HG02870 (cell line): ENCODE results near the gene EPS15.
A peak's percentile ranks its signal among the peaks of the same experiment; 100 is the strongest.
"Not testable (repeated sequence)": the region's sequence is repeated elsewhere in the genome, so short reads cannot be mapped to it uniquely, and the experiment has no call there.

Experiments
- ATAC-seq: cut with Tn5 transposase; IDR thresholded peaks from one replicate; pipeline ENCODE4 v1.9.1; 2021; ENCODE audit warnings: mild to moderate bottlenecking, moderate library complexity; ENCODE audit not compliant: unreplicated experiment

The EPS15 gene

GRCh38 chr1:51433972-51434510 is 85.0 kb downstream of the EPS15 start:
- ATAC-seq, result no peak

DNA sequence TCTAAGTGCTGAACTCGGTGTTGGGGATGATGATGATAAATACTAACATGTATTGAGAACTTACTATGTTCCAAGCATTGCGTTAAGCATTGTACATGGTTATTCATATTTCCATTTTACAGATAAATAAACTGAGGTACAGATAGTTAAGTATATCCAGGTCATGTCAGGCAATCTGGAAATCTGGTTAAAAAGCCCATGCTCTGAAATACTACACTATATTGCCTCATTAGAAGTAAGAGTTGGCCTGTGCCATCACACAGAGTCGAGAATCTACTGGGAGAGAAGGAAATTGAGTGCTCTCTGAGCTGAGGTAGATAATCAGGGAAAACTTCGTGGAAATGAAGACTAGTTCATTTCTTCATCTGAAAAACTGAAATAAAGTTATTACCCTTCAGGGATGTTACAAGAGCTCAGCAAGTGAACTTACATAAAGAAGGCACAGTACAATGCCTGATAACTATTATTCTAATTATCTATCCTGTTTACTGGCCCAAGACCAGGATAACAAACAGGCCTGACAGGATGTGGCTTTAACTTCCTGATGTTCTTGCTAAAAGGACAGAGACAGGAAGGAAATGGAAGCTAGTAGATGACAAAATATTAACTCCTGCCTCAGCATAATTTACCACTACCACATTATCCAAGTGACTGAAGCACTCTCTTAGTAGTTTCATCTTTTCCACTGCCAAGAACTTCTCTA is 85.6 kb downstream of the EPS15 start:
- no peak for ATAC-seq

DNA sequence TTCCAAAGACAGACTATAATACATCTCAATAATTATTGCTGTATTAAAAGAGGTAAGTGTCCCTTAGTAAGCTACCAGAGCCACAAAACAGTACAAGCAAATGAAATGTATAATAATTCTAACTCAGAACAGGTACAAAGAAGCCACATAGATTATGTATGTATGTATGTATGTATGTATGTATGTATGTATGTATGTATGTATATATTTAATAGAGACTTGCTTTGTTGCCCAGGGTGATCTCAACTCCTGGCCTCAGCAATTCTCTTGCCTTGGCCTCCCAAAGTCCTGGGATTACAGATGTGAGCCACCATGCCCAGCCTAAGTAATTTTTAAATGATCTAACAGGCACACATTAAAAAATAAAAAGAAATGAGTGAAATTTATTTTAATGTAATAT is 86.9 kb downstream of the EPS15 start:
- ATAC-seq, result no peak

DNA sequence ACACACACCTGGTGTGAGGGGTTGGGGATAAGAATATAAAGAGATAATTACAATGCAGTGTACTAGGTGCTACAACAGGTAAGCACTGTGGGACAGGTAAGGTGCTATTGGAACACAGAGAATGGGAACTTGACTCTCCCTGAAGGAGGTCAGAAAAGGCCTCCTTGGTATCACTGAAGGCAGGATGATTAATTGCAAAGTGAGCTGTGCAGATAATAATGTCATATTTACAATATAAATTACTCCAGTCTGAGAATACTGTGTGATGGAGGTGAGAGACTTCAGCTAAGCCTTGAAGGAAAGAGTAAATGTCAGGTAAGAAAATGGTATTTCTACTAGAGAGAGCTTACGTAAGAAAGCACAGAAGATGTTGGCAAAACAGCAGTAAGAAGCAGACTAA is 91.6 kb downstream of the EPS15 start:
- no peak for ATAC-seq

GRCh38 chr1:51425955-51426354 is 93.1 kb downstream of the EPS15 start:
- no peak for ATAC-seq

GRCh38 chr1:51425273-51425672 is 93.8 kb downstream of the EPS15 start:
- no peak for ATAC-seq

- no peak for ATAC-seq
Observed at GRCh38 chr1:51423073-51423821, 95.8 kb downstream of the EPS15 start.

GRCh38 chr1:51422367-51423072 is 96.5 kb downstream of the EPS15 start:
- no peak for ATAC-seq

DNA sequence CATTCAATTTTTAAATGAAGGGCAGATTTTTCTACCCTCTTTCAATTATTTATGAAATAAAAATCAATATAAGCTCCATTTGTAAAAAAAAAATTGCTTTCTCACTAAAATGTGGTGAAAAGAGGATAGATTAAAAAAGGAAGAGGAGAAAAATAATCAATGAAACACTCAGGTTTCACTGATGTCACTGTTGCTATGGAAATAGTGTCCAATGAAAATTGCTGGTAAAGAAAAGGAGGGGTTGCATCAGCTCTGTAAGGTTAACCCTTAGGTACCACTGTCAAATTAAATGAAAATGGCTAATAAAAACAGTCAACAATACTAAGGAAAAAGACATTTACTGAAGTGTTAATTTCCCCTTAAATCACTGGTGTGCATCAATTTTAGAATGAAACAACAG is 97.1 kb downstream of the EPS15 start:
- peak; percentile 45 for ATAC-seq

DNA sequence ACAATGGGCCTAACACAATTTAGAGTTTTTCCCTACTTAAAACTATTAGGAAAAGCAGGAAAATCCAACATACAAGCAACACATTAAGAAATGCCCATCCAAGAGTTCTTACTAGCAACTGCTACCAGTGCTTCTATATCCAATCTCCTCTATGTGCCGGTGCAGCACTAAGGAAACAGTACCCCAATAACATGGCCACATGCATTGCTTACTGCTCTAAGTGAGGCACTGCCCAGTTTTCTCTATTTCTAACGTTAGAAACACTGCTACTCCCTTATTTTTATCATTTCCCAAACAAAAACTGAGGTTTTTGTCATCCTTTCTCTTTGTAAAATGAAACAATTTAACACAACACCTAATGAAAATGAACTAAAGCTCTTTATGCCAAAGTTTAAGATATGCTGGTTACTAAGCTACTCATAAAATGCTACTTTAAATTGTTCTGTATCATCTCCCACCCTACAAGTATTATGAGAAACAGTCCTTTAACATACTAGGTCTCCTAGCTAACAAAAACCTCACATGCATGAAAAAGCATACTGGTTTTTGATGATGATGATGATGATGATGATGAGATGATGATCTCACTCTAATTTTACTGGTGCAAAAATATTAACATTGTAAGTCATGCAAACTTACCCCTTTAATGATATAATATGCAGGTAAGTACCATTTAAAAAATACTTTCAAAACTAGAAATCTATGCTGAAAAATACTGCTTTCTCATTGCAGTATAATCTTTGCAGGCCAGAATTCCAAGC is 98.0 kb downstream of the EPS15 start:
- no peak for ATAC-seq

GRCh38 chr1:51418384-51418959 is 100.6 kb downstream of the EPS15 start:
- ATAC-seq, result no peak

DNA sequence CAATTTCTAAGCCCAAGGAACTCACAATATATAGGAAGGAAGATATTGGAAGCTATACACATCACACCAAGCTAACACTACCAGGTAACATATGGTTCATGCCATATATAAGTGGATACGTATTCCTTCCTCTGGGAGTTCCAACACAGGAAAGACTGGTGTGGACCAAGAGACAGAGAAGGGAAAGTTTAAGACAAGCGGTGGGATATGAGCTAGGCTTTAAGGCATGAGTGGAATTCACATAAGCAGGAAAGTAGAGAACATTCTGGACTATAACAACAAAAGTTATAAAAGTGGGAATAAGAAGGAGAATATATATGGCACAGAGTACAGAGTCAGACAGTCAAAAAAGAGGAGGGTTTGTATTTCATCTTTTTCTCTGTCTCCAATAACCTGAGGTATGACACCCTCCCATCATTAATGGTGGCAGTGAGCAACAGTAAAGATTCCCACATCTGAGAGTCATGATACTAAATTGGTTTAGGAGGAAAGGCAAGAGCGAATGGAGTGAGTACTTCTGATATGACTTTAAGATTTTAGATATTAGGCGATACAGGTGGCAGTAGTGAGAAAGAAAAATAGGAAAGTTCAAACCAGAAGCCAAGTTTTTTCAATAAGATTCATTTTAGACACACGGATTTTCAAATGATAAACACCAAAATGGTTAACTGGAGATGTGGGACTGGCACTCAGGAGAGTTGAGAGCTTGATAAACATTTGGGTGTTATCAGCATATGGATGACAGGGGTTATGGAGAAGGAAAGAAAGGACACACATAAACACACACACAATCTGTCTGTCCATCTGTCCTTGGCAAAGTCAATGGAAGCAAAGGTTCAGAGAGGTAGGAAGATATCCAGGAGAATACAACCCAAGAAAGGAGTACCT is 101.3 kb downstream of the EPS15 start:
- no peak for ATAC-seq

DNA sequence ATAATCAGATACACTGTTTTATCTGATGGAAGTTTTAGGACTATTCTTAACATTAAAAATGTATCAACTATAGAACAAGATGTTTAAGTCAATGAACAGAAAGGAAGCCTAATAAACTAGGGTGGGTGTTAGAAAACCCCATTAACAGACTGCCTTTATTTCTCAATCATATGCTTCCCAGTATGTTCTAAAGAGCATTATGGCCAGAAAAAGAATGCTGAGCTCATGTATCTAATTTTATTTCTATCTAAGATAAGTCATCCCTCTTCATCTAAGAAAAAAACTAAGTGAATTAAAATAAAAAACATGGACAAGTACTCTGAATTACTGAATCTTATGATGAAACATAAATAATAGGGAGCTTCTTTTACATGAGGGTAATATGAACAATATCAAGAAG is 102.2 kb downstream of the EPS15 start:
- ATAC-seq, result no peak

GRCh38 chr1:51415963-51416362 is 103.1 kb downstream of the EPS15 start:
- ATAC-seq, result no peak

- ATAC-seq, result no peak
Observed at GRCh38 chr1:51414811-51415210, 104.3 kb downstream of the EPS15 start.

DNA sequence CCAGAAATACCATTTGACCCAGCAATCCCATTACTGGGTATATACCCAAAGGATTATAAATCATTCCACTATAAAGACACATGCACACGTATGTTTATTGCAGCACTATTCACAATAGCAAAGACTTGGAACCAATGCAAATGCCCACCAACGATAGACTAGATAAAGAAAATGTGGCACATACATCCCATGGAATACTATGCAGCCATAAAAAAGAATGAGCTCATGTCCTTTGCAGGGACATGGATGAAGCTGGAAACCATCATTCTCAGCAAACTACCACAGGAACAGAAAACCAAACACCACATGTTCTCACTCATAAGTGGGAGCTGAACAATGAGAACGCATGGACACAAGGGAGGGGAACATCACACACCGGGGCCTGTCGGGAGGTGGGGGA is 107.2 kb downstream of the EPS15 start:
- not testable (repeated sequence) for ATAC-seq

DNA sequence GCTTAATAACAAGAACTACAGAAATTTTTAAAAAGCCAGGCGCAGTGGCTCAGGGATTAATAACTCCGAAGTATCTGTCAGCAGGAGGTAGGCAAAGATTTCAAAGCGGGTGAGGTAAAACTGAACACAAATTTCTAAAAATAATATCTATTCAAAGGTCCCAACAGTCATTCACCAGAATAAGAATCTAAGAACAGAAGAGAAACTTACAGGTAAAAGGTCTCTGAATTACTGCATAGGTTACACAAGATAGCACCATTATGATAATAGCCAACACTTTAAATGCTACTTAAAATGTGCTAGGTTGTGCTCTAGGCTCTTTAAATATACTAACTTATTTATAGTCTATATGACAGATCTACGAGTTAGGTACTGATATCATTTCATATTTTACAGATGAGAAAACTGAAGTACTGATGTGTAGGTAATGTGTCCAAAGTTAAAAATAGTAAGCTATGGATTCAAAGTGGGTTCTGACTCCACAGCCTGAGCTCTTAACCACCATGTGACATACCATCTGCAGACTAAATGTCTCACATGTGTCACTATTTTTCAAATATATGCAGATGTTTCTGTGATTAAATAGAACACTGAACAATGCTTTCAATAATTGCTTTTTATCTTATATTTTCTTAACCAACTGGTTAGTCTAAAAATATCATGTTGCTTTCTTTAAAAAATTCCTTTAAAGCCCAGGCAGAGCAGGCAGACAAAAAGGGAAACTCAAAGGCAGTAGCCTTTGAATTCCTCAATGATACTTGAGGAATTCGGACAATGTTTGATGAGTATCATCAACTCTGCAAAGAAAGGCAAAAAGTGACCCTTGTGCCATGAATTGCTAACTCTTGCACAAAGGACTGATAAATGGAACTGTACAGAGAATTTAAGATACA is 108.3 kb downstream of the EPS15 start:
- ATAC-seq, result peak; percentile 61

DNA sequence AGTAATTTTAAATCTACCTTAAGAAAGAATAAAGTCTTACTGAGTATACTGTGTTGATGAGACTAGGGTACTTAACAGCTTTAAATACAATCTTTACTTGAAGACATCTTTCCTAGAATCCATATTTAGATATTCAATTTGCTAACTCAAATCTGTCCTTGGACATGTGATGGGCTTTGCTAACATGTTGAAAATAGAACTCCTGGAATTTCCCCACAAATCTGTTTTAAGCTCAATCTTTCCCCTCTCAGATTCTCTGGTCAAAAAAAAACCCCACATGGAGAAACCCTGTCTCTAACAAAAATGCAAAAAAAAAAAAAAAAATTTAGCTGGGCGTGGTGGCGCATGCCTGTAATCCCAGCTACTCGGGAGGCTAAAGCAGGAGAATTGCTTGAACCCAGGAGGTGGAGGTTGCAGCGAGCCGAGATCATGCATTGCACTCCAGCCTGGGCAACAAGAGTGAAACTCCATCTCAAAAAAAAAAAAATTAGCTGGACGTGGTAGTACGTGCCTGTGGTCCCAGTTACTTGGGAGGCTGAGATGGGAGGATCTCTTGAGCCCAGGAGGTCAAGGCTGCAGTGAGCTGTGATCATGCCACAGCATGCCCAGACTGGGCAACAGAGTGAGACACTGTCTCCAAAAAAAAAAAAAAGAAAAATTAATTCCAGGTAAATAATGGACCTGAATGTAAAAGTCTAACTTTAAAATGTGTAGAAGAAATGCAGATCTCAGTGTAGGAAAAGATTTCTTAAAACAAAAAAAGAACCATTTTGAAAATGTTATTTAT is 109.1 kb downstream of the EPS15 start:
- not testable (repeated sequence) for ATAC-seq
